DOHH2 (cell line): ENCODE results near the gene PLPPR1.

Experiments
- H3F3A ChIP-seq: fragments of 200-600 bp; sonication (generic), shearing (Covaris generic); 2 replicates; pipeline ENCODE4 v1.6.0; 2016; ENCODE audit warnings: antibody characterized with exemption, mild to moderate bottlenecking; ENCODE audit not compliant: control insufficient read depth, insufficient read depth
- H3K27ac ChIP-seq: fragments of 200-600 bp; sonication (generic); 2 replicates; pipeline ENCODE4 v1.5.1; 2014; ENCODE audit warnings: low read depth, mild to moderate bottlenecking, low read length, moderate library complexity
- H3K27me3 ChIP-seq: fragments of 200-600 bp; sonication (generic); 2 replicates; pipeline ENCODE4 v1.6.1; 2014; ENCODE audit warnings: mild to moderate bottlenecking, low read length, mixed read lengths; ENCODE audit not compliant: control insufficient read depth
- H3K36me3 ChIP-seq: fragments of 200-600 bp; sonication (generic); 2 replicates; pipeline ENCODE4 v1.6.1; 2014; ENCODE audit warnings: mild to moderate bottlenecking, low read length, moderate library complexity, mixed read lengths; ENCODE audit not compliant: control insufficient read depth
- H3K4me1 ChIP-seq: fragments of 200-600 bp; sonication (generic); 2 replicates; pipeline ENCODE4 v1.6.1; 2014; ENCODE audit warnings: mild to moderate bottlenecking, low read length, mixed read lengths; ENCODE audit not compliant: control insufficient read depth
- H3K4me2 ChIP-seq: fragments of 200-600 bp; sonication (generic); 2 replicates; pipeline ENCODE4 v1.6.0; 2014; ENCODE audit warnings: mild to moderate bottlenecking, low read length, moderate library complexity
- H3K4me3 ChIP-seq: fragments of 200-600 bp; sonication (generic); 2 replicates; pipeline ENCODE4 v1.5.1; 2014; ENCODE audit warnings: mild to moderate bottlenecking, low read length, mixed read lengths
- H3K79me2 ChIP-seq: fragments of 200-600 bp; sonication (generic); 2 replicates; pipeline ENCODE4 v1.6.1; 2014; ENCODE audit warnings: mild to moderate bottlenecking, low read length, mixed read lengths; ENCODE audit not compliant: control insufficient read depth
- H3K9me2 ChIP-seq: fragments of 200-600 bp; sonication (generic); replicated peaks from 2 replicates; pipeline ENCODE4 v1.6.1; 2014; ENCODE audit warnings: mild to moderate bottlenecking, low read length, mixed read lengths; ENCODE audit not compliant: control insufficient read depth
- H3K9me3 ChIP-seq: fragments of 200-600 bp; sonication (generic); 2 replicates; pipeline ENCODE4 v1.6.1; 2014; ENCODE audit warnings: antibody characterized with exemption, low read length, mixed read lengths; ENCODE audit not compliant: control insufficient read depth, insufficient read depth
- H4K20me1 ChIP-seq: fragments of 200-600 bp; sonication (generic); 2 replicates; pipeline ENCODE4 v1.6.0; 2014; ENCODE audit warnings: low read depth, mild to moderate bottlenecking, antibody characterized with exemption, low read length, moderate library complexity; ENCODE audit not compliant: control insufficient read depth, insufficient read depth
- EZH2phosphoT487 ChIP-seq: fragments of 200-600 bp; sonication (generic); IDR thresholded peaks from 2 replicates; pipeline ENCODE4 v1.6.1; 2017; ENCODE audit warnings: borderline replicate concordance, mild to moderate bottlenecking, antibody characterized with exemption, low read length, moderate library complexity, mixed read lengths
- TF ChIP-seq, protein P1 (sequence below): fragments of 200-600 bp; sonication (generic); IDR thresholded peaks from one replicate; pipeline ENCODE4 v1.5.1; 2014; ENCODE audit warnings: antibody characterized with exemption, mild to moderate bottlenecking, low read depth, low read length; ENCODE audit not compliant: poor library complexity, severe bottlenecking

The PLPPR1 gene

DNA sequence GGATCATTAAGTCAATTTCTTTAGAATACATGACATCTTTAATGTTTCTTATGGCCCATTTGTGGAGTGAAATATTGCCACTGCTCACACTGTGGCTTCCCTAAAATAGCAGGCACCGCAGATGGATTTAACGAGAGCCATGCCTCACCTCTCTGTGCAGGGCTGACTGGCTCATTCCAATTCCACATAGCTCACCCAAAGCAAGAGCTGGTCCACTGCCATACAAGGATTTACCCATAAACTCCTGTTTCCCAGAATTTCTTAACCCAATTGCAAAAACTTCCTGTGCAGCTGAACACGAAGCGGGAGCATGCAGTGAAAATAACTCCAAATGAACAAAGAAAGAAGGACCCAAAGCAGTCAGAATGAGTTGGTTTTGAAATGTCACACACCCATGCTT is 196.7 kb downstream of the PLPPR1 start:
- H3K4me2 ChIP-seq = no peak overlapping the region
- H3F3A ChIP-seq = no peaks in the 10 kb centered on the region
- no peaks in the 10 kb centered on the region for H4K20me1 ChIP-seq
- H3K36me3 ChIP-seq = no peaks in the 10 kb centered on the region
- no peaks in the 10 kb centered on the region for H3K9me3 ChIP-seq
- no peaks in the 10 kb centered on the region for H3K79me2 ChIP-seq
- H3K27ac ChIP-seq = no peak overlapping the region
- H3K4me1 ChIP-seq = no peaks in the 10 kb centered on the region
- TF ChIP-seq, protein P1, sequence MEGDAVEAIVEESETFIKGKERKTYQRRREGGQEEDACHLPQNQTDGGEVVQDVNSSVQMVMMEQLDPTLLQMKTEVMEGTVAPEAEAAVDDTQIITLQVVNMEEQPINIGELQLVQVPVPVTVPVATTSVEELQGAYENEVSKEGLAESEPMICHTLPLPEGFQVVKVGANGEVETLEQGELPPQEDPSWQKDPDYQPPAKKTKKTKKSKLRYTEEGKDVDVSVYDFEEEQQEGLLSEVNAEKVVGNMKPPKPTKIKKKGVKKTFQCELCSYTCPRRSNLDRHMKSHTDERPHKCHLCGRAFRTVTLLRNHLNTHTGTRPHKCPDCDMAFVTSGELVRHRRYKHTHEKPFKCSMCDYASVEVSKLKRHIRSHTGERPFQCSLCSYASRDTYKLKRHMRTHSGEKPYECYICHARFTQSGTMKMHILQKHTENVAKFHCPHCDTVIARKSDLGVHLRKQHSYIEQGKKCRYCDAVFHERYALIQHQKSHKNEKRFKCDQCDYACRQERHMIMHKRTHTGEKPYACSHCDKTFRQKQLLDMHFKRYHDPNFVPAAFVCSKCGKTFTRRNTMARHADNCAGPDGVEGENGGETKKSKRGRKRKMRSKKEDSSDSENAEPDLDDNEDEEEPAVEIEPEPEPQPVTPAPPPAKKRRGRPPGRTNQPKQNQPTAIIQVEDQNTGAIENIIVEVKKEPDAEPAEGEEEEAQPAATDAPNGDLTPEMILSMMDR = no peak
- no peak for TF ChIP-seq EZH2phosphoT487
- no peaks in the 10 kb centered on the region for H3K9me2 ChIP-seq
- H3K27me3 ChIP-seq = no peaks in the 10 kb centered on the region
- H3K4me3 ChIP-seq = no peak overlapping the region

DNA sequence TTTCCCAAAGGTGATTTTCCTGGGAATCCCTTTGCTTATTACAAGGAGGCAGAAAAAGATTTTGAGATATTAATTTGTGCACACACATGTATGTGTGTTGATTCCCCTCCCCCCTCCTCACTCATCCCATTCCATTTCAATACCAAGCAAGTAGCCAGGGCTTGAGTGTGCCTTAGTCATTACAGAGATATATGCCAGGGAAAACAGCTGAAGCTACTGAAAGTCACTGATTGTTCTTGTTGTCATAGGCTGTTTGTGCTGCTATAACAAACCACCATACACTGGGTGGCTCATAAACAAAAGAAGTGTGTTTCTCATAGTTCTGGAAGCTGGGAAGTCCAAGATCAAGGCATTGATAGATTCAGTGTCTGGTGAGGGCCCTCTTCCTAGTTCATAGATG is 197.6 kb downstream of the PLPPR1 start:
- H3K27me3 ChIP-seq = no peaks in the 10 kb centered on the region
- no peaks in the 10 kb centered on the region for H3K79me2 ChIP-seq
- no peaks in the 10 kb centered on the region for H3F3A ChIP-seq
- H3K36me3 ChIP-seq = no peaks in the 10 kb centered on the region
- no peak overlapping the region for H3K27ac ChIP-seq
- no peaks in the 10 kb centered on the region for H3K4me1 ChIP-seq
- no peak for TF ChIP-seq EZH2phosphoT487
- TF ChIP-seq, protein P1 = no peak
- no peaks in the 10 kb centered on the region for H3K9me3 ChIP-seq
- no peaks in the 10 kb centered on the region for H3K9me2 ChIP-seq
- H3K4me3 ChIP-seq = no peak overlapping the region
- no peak overlapping the region for H3K4me2 ChIP-seq
- H4K20me1 ChIP-seq = no peaks in the 10 kb centered on the region

DNA sequence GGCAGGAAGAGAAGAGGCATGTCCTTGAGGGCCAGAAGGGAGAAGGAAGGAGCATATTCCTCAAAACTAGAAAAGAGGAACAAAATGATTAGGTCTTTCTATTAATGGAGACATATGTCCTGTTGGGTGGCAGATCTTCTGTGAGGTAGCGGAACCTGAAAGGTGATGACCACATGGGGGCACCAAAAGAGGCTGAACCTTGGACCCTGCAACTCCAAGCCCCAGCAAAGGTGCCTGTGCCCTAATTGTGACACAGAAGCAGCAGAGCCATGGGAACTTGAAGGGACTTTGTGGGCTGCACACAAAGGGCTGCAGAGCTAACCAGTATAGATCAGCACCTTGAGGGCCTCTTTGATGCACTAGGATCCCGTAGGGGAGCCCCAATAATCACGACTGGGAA is 198.3 kb downstream of the PLPPR1 start:
- Histone ChIP-seq H3K4me3 (no peak overlapping the region), H3F3A (no peaks in the 10 kb centered on the region), H3K36me3 (no peaks in the 10 kb centered on the region), H3K4me2 (no peak overlapping the region), H3K4me1 (no peaks in the 10 kb centered on the region), H3K27ac (no peak overlapping the region), H3K79me2 (no peaks in the 10 kb centered on the region), H3K27me3 (no peaks in the 10 kb centered on the region), H3K9me3 (no peaks in the 10 kb centered on the region), H4K20me1 (no peaks in the 10 kb centered on the region), H3K9me2 (no peaks in the 10 kb centered on the region)
- no peak for TF ChIP-seq EZH2phosphoT487
- TF ChIP-seq, protein P1 = no peak

DNA sequence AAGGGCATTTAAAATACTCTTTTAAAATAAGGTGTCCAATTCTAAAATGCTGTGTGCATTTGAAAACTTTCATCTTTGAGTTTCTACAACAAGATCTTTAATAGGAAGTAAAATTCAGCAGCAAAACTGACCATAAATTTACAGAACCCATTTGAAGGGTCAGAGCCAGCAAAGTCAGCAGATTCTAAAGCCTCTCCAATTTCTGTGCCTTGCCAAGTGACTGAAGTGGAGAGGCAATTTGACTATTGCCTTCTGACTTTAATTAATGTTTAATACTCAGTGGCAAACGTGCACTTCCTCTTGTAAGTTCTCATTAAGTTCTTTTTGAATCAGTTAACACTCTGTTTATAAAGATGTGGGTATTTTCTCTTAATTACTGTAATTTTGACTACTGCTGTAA is 201.1 kb downstream of the PLPPR1 start:
- Histone ChIP-seq H4K20me1 (no peaks in the 10 kb centered on the region), H3K79me2 (no peaks in the 10 kb centered on the region), H3K36me3 (no peaks in the 10 kb centered on the region), H3K4me2 (no peak overlapping the region), H3K27ac (no peak overlapping the region), H3K4me3 (no peak overlapping the region), H3K9me2 (no peaks in the 10 kb centered on the region), H3K9me3 (no peaks in the 10 kb centered on the region), H3K27me3 (0 out of 2 replicates have a peak, but pooled peaks cover 5% of the 10 kb centered on the region), H3F3A (no peaks in the 10 kb centered on the region), H3K4me1 (no peaks in the 10 kb centered on the region)
- TF ChIP-seq EZH2phosphoT487 = no peak
- TF ChIP-seq, protein P1 = no peak
